Keratinocyte (primary cell): ENCODE measurements around the gene FTCD.

Experiments
- EZH2 ChIP-seq: IDR thresholded peaks from one replicate; pipeline ENCODE4 v1.6.1; 2012; ENCODE audit warnings: inconsistent platforms, mild to moderate bottlenecking, low read length, moderate library complexity
- TF ChIP-seq, protein P1 (sequence below), 3 experiments: IDR thresholded peaks in 1 of 3; conservative IDR thresholded peaks in 1 of 3; optimal IDR thresholded peaks in 1 of 3; 2 replicates in 2 of 3; 3 replicates in 1 of 3; pipeline versions ENCODE3 to v1.5.1; 2011; ENCODE audit warnings: low read length in 3 of 3, mild to moderate bottlenecking in 3 of 3, moderate library complexity in 2 of 3, control low read depth in 1 of 3, inconsistent platforms in 1 of 3; ENCODE audit not compliant: insufficient read depth in 2 of 3; ENCODE audit errors: extremely low read depth in 1 of 3

DNA sequence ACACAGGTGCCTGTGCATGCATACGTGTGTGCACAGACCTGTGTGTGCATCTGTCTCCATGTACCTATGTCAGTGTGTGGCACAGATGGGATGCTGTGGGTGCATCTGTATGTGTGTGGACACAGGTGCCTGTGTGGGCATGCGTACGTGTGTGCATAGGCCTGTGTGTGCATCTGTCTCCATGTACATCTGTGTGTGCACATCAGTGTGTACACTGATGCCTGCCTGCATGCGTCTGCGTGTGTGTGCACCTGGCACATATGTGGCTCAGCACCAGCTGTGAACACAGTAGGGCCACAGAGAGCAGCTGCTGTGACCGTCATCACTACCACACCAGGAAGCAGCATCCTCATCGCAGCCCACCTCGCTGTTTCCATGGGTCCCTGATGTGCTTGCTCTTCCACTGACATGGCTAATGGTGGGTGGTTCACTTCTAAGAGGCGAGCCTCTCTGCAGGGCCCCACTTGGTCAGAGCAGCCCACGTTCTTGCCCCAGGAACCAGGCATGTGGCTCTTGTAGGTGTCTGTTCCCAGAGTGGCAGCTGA lies 38.5 kb upstream of the FTCD start:
- TF ChIP-seq, protein P1, sequence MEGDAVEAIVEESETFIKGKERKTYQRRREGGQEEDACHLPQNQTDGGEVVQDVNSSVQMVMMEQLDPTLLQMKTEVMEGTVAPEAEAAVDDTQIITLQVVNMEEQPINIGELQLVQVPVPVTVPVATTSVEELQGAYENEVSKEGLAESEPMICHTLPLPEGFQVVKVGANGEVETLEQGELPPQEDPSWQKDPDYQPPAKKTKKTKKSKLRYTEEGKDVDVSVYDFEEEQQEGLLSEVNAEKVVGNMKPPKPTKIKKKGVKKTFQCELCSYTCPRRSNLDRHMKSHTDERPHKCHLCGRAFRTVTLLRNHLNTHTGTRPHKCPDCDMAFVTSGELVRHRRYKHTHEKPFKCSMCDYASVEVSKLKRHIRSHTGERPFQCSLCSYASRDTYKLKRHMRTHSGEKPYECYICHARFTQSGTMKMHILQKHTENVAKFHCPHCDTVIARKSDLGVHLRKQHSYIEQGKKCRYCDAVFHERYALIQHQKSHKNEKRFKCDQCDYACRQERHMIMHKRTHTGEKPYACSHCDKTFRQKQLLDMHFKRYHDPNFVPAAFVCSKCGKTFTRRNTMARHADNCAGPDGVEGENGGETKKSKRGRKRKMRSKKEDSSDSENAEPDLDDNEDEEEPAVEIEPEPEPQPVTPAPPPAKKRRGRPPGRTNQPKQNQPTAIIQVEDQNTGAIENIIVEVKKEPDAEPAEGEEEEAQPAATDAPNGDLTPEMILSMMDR (optimal IDR thresholded peaks at IDR 0.05 in 1 of 3, IDR thresholded peaks at IDR 0.05 in 1 of 3, conservative IDR thresholded peaks at IDR 0.05 in 1 of 3; ENCODE audit: extremely low read depth in 1 of 3, insufficient read depth in 2 of 3, low read length in 3 of 3), result no peak
- TF ChIP-seq EZH2, result no peak
